ENCODE data around the gene ROR1. TPM values are rescaled to one million over a fixed set of nuclear protein-coding genes. Genes with fewer than 3 reads are reported as not detected.

ROR1 gene
- total RNA-seq, 3 donors from 2014 or later: 3.1 to 19.8 (median 3.4) TPM

DNA sequence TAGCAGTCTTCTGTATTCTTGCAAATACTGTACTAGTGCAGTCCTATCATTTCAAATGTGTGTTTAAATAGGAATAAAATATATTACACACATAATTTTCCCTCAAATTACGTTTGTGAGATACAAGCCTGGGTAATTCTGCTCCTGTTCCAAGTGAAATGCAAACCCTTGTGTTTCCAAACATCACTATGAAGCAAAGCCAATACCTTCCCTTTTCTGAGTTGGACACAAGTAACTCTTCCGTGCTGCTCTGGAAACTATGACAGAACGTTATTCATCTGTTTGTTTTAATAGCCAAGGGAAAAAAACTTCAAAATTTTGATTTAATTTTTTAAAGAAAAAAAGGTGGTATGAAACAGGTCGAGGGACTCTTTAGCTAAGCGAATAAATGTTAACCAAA lies 355.9 kb downstream of the ROR1 start:
- intact Hi-C loops (cut with DNase I, micrococcal nuclease): loop anchor here (10.0 kb wide), 3 partner anchors 355 to 515 kb away; partner anchors contain the start of gene ROR1 (in 1 of the 2)
- Histone ChIP-seq H3K36me3 (ENCODE audit: low read depth) (no peaks in the 10 kb centered on the region), H3K4me1 (ENCODE audit: low read depth) (no peaks in the 10 kb centered on the region), H3K4me3 (no peak overlapping the region), H3K9me3 (no peaks in the 10 kb centered on the region)
- ATAC-seq (no peak), DNase-seq (no peak)
- TF ChIP-seq, protein P1, sequence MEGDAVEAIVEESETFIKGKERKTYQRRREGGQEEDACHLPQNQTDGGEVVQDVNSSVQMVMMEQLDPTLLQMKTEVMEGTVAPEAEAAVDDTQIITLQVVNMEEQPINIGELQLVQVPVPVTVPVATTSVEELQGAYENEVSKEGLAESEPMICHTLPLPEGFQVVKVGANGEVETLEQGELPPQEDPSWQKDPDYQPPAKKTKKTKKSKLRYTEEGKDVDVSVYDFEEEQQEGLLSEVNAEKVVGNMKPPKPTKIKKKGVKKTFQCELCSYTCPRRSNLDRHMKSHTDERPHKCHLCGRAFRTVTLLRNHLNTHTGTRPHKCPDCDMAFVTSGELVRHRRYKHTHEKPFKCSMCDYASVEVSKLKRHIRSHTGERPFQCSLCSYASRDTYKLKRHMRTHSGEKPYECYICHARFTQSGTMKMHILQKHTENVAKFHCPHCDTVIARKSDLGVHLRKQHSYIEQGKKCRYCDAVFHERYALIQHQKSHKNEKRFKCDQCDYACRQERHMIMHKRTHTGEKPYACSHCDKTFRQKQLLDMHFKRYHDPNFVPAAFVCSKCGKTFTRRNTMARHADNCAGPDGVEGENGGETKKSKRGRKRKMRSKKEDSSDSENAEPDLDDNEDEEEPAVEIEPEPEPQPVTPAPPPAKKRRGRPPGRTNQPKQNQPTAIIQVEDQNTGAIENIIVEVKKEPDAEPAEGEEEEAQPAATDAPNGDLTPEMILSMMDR (IDR thresholded peaks at IDR 0.05): no peak

DNA sequence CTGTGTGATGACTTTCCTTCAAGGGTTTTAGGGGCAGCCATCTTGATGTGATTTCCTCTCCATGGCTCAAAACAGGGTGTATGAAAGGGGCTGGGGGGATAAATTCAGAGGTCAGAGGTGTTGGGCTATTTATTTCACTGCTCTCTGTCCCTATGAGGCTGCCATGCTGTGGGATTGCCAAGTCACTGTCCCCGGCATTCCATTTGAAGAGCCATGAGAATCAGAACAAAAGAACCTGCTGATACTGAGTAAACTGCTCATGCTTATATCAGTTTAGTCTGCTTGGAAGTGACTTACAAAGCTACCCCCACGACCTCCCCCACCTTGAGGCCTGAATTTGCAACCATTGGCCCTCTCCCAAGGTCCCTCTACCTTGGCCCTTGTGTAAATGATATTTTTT lies 357.3 kb downstream of the ROR1 start:
- TF ChIP-seq, protein P1 (IDR thresholded peaks at IDR 0.05): no peak
- intact Hi-C loops (cut with DNase I, micrococcal nuclease): loop anchor here (10.0 kb wide), 3 partner anchors 356 to 516 kb away; partner anchors contain the start of gene ROR1 (in 1 of the 2)
- ATAC-seq: no peak
- Histone ChIP-seq H3K9me3 (no peaks in the 10 kb centered on the region), H3K4me3 (no peak overlapping the region), H3K4me1 (ENCODE audit: low read depth) (no peaks in the 10 kb centered on the region), H3K36me3 (ENCODE audit: low read depth) (no peaks in the 10 kb centered on the region)
- no peak for DNase-seq

DNA sequence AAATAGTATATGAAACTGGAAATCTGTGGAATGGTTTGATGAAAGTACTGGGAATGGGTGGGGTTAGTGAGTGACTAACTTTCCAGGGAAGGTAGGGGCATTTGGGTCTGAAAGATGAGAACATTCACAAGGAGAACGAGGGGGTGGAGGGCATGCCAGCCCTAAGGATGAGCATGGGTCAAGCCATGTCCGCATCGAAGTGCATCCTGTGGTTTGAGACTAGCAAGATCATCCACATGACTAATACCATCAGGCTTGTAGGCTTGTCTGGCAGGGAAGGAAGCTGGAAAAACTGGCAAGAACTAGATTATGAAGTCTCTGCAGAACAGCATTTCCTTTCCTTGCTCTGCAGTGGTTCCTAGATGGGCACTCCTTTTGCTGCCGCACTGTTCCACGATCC lies 359.2 kb downstream of the ROR1 start:
- intact Hi-C loops (cut with DNase I, micrococcal nuclease): loop anchor here (10.0 kb wide), 3 partner anchors 358 to 518 kb away; partner anchors contain the start of gene ROR1 (in 1 of the 2)
- H3K36me3 ChIP-seq (ENCODE audit: low read depth): no peaks in the 10 kb centered on the region
- TF ChIP-seq, protein P1 (IDR thresholded peaks at IDR 0.05): no peak
- DNase-seq: no peak
- H3K9me3 ChIP-seq: no peaks in the 10 kb centered on the region
- peak; percentile 12 for ATAC-seq
- H3K4me1 ChIP-seq (ENCODE audit: low read depth): no peaks in the 10 kb centered on the region
- H3K4me3 ChIP-seq: no peak overlapping the region

DNA sequence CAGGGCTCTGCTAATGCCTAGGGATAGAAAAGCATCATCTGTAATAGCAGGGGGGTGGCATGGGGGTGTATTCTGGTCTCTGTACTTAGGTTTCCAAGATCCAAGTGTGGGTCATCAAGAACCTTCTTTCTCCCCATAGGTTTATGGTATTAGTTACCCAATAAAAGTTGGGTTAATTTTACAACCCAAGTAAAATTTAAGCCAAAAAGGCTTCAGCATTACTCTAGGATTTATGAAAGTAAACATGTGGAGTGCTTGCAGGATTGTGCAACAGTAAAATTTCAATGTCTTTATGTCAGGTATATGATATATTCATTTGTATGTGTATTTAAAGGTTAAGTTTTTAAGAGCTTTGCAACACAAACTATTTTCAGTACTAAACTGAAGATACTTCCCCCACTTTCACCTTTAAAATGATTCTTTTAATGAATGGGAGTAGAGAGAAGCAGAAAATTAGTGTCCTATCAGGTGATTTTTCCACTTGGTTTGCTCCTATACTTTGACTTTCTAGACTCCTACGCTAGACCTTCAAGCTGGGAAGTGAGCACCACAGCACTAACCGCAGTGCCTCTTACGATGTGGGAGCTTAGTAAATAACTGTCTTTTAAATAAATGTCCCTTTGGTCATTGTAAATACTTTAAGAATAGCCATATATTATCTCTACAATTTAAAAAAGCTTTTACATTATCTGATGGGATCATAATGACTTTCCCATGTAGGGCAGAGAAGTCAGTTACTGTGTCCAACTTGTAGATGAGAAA lies 361.8 kb downstream of the ROR1 start:
- H3K4me3 ChIP-seq: no peak overlapping the region
- no peaks in the 10 kb centered on the region for H3K36me3 ChIP-seq (ENCODE audit: low read depth)
- intact Hi-C loops (cut with DNase I, micrococcal nuclease): loop anchor here (10.0 kb wide), 3 partner anchors 361 to 521 kb away; partner anchors contain the start of gene ROR1 (in 1 of the 2)
- no peaks in the 10 kb centered on the region for H3K9me3 ChIP-seq
- no peaks in the 10 kb centered on the region for H3K4me1 ChIP-seq (ENCODE audit: low read depth)
- DNase-seq: no peak
- TF ChIP-seq, protein P1 (IDR thresholded peaks at IDR 0.05): no peak
- no peak for ATAC-seq

DNA sequence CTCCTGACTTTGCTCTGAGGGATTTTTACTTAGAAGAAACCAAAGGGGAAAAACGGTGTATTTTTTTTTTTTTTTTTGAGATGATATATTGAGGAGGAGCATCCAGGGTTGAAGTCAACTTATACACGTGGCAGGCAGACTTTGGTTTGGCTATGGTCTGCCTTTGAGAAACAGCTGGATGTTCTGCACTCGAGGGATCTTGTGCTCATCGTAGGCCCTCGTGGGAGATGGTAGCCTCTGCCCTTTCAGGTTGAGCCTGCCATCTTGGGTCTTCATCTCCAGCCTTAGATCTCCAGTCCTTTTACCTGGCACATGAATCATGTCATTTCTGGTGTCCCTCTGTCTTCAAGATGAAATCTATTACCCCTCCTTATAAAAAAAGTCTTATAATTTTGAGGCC lies 362.5 kb downstream of the ROR1 start:
- ATAC-seq (no peak), DNase-seq (no peak)
- no peak overlapping the region for H3K4me3 ChIP-seq
- intact Hi-C loops (cut with DNase I, micrococcal nuclease): loop anchor here (10.0 kb wide), 3 partner anchors 361 to 521 kb away; partner anchors contain the start of gene ROR1 (in 1 of the 2)
- TF ChIP-seq, protein P1 (IDR thresholded peaks at IDR 0.05): no peak
- H3K9me3 ChIP-seq: no peaks in the 10 kb centered on the region
- no peaks in the 10 kb centered on the region for H3K36me3 ChIP-seq (ENCODE audit: low read depth)
- H3K4me1 ChIP-seq (ENCODE audit: low read depth): no peaks in the 10 kb centered on the region

Measured in mucosa of descending colon (tissue), 3 donors.